IMR-90 (cell line): ENCODE measurements around the gene TM4SF18. TPM values are rescaled to one million over a fixed set of nuclear protein-coding genes. Genes with fewer than 3 reads are reported as not detected.
"Not testable (repeated sequence)": the region's sequence is repeated elsewhere in the genome, so short reads cannot be mapped to it uniquely, and the experiment has no call there.

Experiments used
- ATAC-seq: fragments of 200-7000 bp; cut with Tn5 transposase; 2 replicates; pipeline ENCODE4 v1.9.1; 2020; ENCODE audit warnings: low read depth, mild to moderate bottlenecking, moderate library complexity
- BruUV-seq: library from RNA; stranded (reverse); fragments of 400-500 nt; replicated peaks from 2 replicates; lab custom pipeline; 2021; lab: Mats Ljungman, UMichigan
- CTCF ChIA-PET: fragments of 300-600 bp; formaldehyde crosslinking; extraction: SDS; loops from one replicate; lab custom pipeline; 2021; ENCODE audit warnings: antibody characterized with exemption; lab: Yijun Ruan, JAX
- POLR2A ChIA-PET: fragments of 300-600 bp; sonication (Branson Sonifier 250); formaldehyde crosslinking; loops from one replicate; lab custom pipeline; 2022; ENCODE audit warnings: antibody characterized with exemption; ENCODE audit not compliant: unreplicated experiment; lab: Charles Lee
- DNase-seq: peaks from one replicate; pipeline ENCODE4 v3.0.0; 2013
- H2AFZ ChIP-seq: replicated peaks from 2 replicates; pipeline ENCODE3; 2013; ENCODE audit warnings: low read length, mild to moderate bottlenecking; ENCODE audit not compliant: poor library complexity
- H2AK5ac ChIP-seq: 2 replicates; pipeline ENCODE4 v1.6.1; 2013; ENCODE audit warnings: low read depth, low read length, inconsistent platforms
- H2AK9ac ChIP-seq: replicated peaks from 2 replicates; pipeline ENCODE3; 2013; ENCODE audit warnings: mild to moderate bottlenecking, low read depth, low read length, moderate library complexity; ENCODE audit not compliant: poor library complexity
- H2BK120ac ChIP-seq: 2 replicates; pipeline ENCODE4 v1.6.1; 2013; ENCODE audit warnings: low read depth, low read length, inconsistent platforms
- H2BK15ac ChIP-seq: 3 replicates; pipeline ENCODE4 v1.6.1; 2013; ENCODE audit warnings: low read depth, low read length, inconsistent platforms
- H2BK20ac ChIP-seq: 2 replicates; pipeline ENCODE4 v1.6.1; 2013; ENCODE audit warnings: low read depth, mild to moderate bottlenecking, inconsistent platforms, low read length, moderate library complexity
- H2BK5ac ChIP-seq: 2 replicates; pipeline ENCODE4 v1.6.1; 2013; ENCODE audit warnings: mild to moderate bottlenecking, low read depth, low read length, inconsistent platforms; ENCODE audit not compliant: poor library complexity, severe bottlenecking
- H3K14ac ChIP-seq: replicated peaks from 2 replicates; pipeline ENCODE4 v1.6.1; 2013; ENCODE audit warnings: low read depth, low read length, inconsistent platforms
- H3K18ac ChIP-seq: 2 replicates; pipeline ENCODE4 v1.6.1; 2013; ENCODE audit warnings: low read depth, low read length, control low read depth
- H3K23ac ChIP-seq: 2 replicates; pipeline ENCODE4 v1.6.1; 2013; ENCODE audit warnings: low read depth, low read length, inconsistent platforms
- H3K27ac ChIP-seq: 2 replicates; pipeline ENCODE4 v1.5.1; 2013; ENCODE audit warnings: mild to moderate bottlenecking, control low read depth, low read length; ENCODE audit not compliant: insufficient read depth
- H3K27me3 ChIP-seq: 2 replicates; pipeline ENCODE4 v1.6.1; 2013; ENCODE audit warnings: low read length; ENCODE audit not compliant: control insufficient read depth, insufficient read depth
- H3K36me3 ChIP-seq: 2 replicates; pipeline ENCODE4 v1.6.1; 2013; ENCODE audit warnings: low read length, mixed read lengths; ENCODE audit not compliant: control insufficient read depth, insufficient read depth
- H3K4ac ChIP-seq: 2 replicates; pipeline ENCODE4 v1.6.1; 2013; ENCODE audit warnings: low read depth, low read length, inconsistent platforms
- H3K4me1 ChIP-seq: 2 replicates; pipeline ENCODE4 v1.6.1; 2013; ENCODE audit warnings: low read length, mixed read lengths; ENCODE audit not compliant: control insufficient read depth, insufficient read depth
- H3K4me2 ChIP-seq: 2 replicates; pipeline ENCODE4 v1.6.1; 2013; ENCODE audit warnings: low read depth, mild to moderate bottlenecking, control low read depth, low read length, moderate library complexity
- H3K4me3 ChIP-seq: 2 replicates; pipeline ENCODE4 v1.5.1; 2013; ENCODE audit warnings: low read depth, mild to moderate bottlenecking, control low read depth, low read length, moderate library complexity; ENCODE audit not compliant: insufficient read depth
- H3K56ac ChIP-seq: 2 replicates; pipeline ENCODE4 v1.6.1; 2013; ENCODE audit warnings: low read length, inconsistent platforms; ENCODE audit not compliant: insufficient read depth; ENCODE audit errors: extremely low read depth
- H3K79me1 ChIP-seq, 2 experiments: 2 replicates each; pipeline ENCODE4 v1.6.1; 2013; ENCODE audit warnings: low read length in 2 of 2, inconsistent platforms in 1 of 2, low read depth in 1 of 2
- H3K9ac ChIP-seq: 2 replicates; pipeline ENCODE4 v1.6.1; 2013; ENCODE audit warnings: low read depth, low read length, control low read depth
- H3K9me1 ChIP-seq: 2 replicates; pipeline ENCODE4 v1.6.1; 2013; ENCODE audit warnings: low read length, inconsistent platforms; ENCODE audit not compliant: insufficient read depth
- H3K9me3 ChIP-seq: 2 replicates; pipeline ENCODE4 v1.6.1; 2013; ENCODE audit warnings: low read length; ENCODE audit not compliant: control insufficient read depth, insufficient read depth
- H4K20me1 ChIP-seq: 2 replicates; pipeline ENCODE4 v1.6.1; 2013; ENCODE audit warnings: low read length, inconsistent platforms; ENCODE audit not compliant: insufficient read depth
- H4K5ac ChIP-seq: 2 replicates; pipeline ENCODE4 v1.6.1; 2013; ENCODE audit warnings: mild to moderate bottlenecking, low read depth, low read length, control low read depth
- H4K8ac ChIP-seq, 2 experiments: 2 replicates each; pipeline ENCODE4 v1.6.1; 2013; ENCODE audit warnings: low read depth in 2 of 2, low read length in 2 of 2, control low read depth in 1 of 2, inconsistent platforms in 1 of 2
- H4K91ac ChIP-seq: 2 replicates; pipeline ENCODE4 v1.6.1; 2013; ENCODE audit warnings: low read depth, low read length, inconsistent platforms; ENCODE audit not compliant: insufficient read depth
- CHD1 ChIP-seq: IDR thresholded peaks from 2 replicates; pipeline ENCODE4 v1.6.1; 2012; ENCODE audit warnings: low read depth, low read length, improper control_type of control experiment
- WGBS, 2 experiments: methylation state at CpG; one replicate each; pipeline versions ENCODE4 v1.1.5 to v1.1.7; 2013; ENCODE audit warnings: missing lambda C conversion rate in 2 of 2; ENCODE audit not compliant: insufficient read length in 1 of 2; ENCODE audit errors: extremely low coverage in 2 of 2; 5-methylcytosine and 5-hydroxymethylcytosine counted together
- dilution Hi-C: fragments of 300-500 bp; cut with HindIII; formaldehyde crosslinking; loops from one replicate; pipeline ENCODE4 v1.14.3; 2018; ENCODE audit warnings: low sequenced_read_pairs; ENCODE audit not compliant: unreplicated experiment
- in situ Hi-C: fragments of 300-500 bp; cut with MboI; formaldehyde crosslinking; loops from 3 replicates; pipeline ENCODE4 v1.14.3; 2019; ENCODE audit warnings: low sequenced_read_pairs, inconsistent platforms, mixed read lengths
- intact Hi-C: fragments of 100-400 bp; cut with micrococcal nuclease; formaldehyde crosslinking; loops from 2 replicates; pipeline ENCODE4 v1.10.0; 2022
- polyA plus RNA-seq, 3 experiments: library from polyadenylated mRNA; depleted of rRNA; stranded (reverse); fragments of >200 nt; gene quantifications; 2 replicates each; pipeline ENCODE4 v1.2.3, GENCODE V29; 2012; ENCODE audit warnings: low replicate concordance in 1 of 3
- total RNA-seq: library from RNA; depleted of rRNA; stranded (reverse); fragments of >200 nt; gene quantifications from 2 replicates; pipeline ENCODE4 v1.2.3, GENCODE V29; 2012

TM4SF18 gene
- total and polyA plus RNA-seq, 2 of the 4 experiments (the other 2 are of a cell fraction): under 0.01 TPM; not detected in 1

DNA sequence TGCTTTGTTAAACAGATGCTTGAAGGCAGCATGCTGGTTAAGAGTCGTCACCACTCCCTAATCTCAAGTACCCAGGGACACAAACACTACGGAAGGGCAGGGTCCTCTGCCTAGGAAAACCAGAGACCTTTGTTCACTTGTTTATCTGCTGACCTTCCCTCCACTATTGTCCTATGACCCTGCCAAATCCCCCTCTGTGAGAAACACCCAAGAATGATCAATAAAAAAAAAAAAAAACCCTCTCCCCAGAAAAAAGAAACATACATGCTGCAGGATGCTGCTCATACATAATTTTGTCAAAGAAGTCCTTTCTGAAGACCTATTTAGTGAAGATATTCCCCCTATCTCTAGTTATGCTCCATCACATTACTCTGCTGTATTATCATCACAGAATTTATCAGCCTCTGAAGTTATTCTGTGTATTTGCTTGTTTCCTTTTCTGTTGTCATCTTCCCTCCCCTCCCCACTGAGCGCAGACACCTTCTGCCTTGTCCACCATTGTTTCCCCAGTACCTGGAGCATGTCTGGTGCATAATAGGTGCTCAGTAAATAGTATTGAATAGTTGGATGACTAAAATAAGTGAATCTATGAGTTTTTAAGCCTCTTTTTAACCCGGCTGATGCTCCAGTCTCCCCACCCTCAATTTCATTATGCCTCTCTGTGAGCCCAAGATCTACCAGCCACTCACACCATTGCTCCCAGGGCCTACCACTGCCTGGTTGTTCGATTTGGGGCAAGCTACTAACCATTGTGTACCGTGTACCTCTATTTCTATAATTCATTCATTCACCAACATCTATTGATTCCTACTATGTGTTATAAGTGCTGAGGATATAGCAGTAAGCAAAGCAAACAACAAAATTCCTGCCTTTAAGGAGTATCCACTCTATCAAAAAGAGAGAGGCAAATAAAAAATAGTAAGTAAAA lies 48.0 kb upstream of the TM4SF18 start (continued):
- no peak for TF ChIP-seq CHD1

GRCh38 chr3:149380220-149380619 lies 46.8 kb upstream of the TM4SF18 start:
- POLR2A ChIA-PET, DNase-seq, H3K14ac ChIP-seq, H3K4me3 ChIP-seq, H4K5ac ChIP-seq, BruUV-seq, H2AK5ac ChIP-seq, H3K9ac ChIP-seq, H2BK20ac ChIP-seq, H2BK120ac ChIP-seq, H3K27ac ChIP-seq, in situ Hi-C loops, H3K4me2 ChIP-seq, H2BK5ac ChIP-seq, H3K4ac ChIP-seq, H2AK9ac ChIP-seq, H4K20me1 ChIP-seq, H4K91ac ChIP-seq, ATAC-seq, CTCF ChIA-PET, dilution Hi-C loops, H3K18ac ChIP-seq, H2AFZ ChIP-seq, H3K56ac ChIP-seq, H3K23ac ChIP-seq, H4K8ac ChIP-seq, H3K27me3 ChIP-seq, H3K36me3 ChIP-seq, intact Hi-C loops, H2BK15ac ChIP-seq, H3K9me3 ChIP-seq: not testable (repeated sequence)
- Histone ChIP-seq H3K4me1 (peaks cover 27% of the 10 kb centered on the region), H3K9me1 (peaks cover 41% of the 10 kb centered on the region), H3K79me1 (peaks cover 10 to 50% of the 10 kb centered on the region in 2 experiments; a peak in 3 of 4 replicates)
- WGBS, 2 experiments: no CpG with 5 or more reads among the region's 32 CpGs
